MV-4-11 (cell line): Measurements from ENCODE around the gene FYCO1.
"Not testable (repeated sequence)": the region's sequence is repeated elsewhere in the genome, so short reads cannot be mapped to it uniquely, and the experiment has no call there.

Experiments
- DNase-seq: peaks from one replicate; lab custom pipeline; 2025; lab: John Stamatoyannopoulos, UW

FYCO1 gene

GRCh38 chr3:46010519-46011113, 15.0 kb upstream of the FYCO1 start:
- peak; percentile 35 for DNase-seq

GRCh38 chr3:46008058-46008457, 12.4 kb upstream of the FYCO1 start:
- no peak for DNase-seq

GRCh38 chr3:46007280-46007679, 11.7 kb upstream of the FYCO1 start:
- DNase-seq = no peak

GRCh38 chr3:46006238-46007032, 10.8 kb upstream of the FYCO1 start:
- DNase-seq = no peak

- DNase-seq = not testable (repeated sequence)
These were observed 8.1 kb upstream of the FYCO1 start for GRCh38 chr3:46003706-46004105.

- DNase-seq = no peak
These were observed 5.6 kb upstream of the FYCO1 start for GRCh38 chr3:46001178-46001577.

GRCh38 chr3:45997942-45998341, 2.3 kb upstream of the FYCO1 start:
- DNase-seq = no peak

- DNase-seq = not testable (repeated sequence)
These were observed 1.9 kb upstream of the FYCO1 start for GRCh38 chr3:45997499-45997898.

GRCh38 chr3:45994419-45995235, 997 bp downstream of the FYCO1 start:
- DNase-seq = peak; percentile 30

GRCh38 chr3:45993421-45994027, 2.1 kb downstream of the FYCO1 start:
- peak; percentile 18 for DNase-seq

- peak; percentile 93 for DNase-seq
These were observed 2.8 kb downstream of the FYCO1 start for GRCh38 chr3:45992821-45993221.

GRCh38 chr3:45992133-45992729, 3.4 kb downstream of the FYCO1 start:
- peak; percentile 33 for DNase-seq

- DNase-seq = peak; percentile 39
These were observed 4.3 kb downstream of the FYCO1 start for GRCh38 chr3:45991341-45991740.

- DNase-seq = no peak
These were observed 5.4 kb downstream of the FYCO1 start for GRCh38 chr3:45990181-45990580.

- DNase-seq = no peak
These were observed 6.8 kb downstream of the FYCO1 start for GRCh38 chr3:45988804-45989203.

GRCh38 chr3:45988362-45988761, 7.3 kb downstream of the FYCO1 start:
- DNase-seq = peak; percentile 16

GRCh38 chr3:45987368-45988291, 8.0 kb downstream of the FYCO1 start:
- no peak for DNase-seq

GRCh38 chr3:45986303-45986982, 9.2 kb downstream of the FYCO1 start:
- DNase-seq = no peak

GRCh38 chr3:45985532-45986302, 9.9 kb downstream of the FYCO1 start:
- DNase-seq = no peak
